Neural crest cell (in vitro differentiated cells): ENCODE measurements around the gene PLAU. TPM values are rescaled to one million over a fixed set of nuclear protein-coding genes. Genes with fewer than 3 reads are reported as not detected.

Source experiments
- DNase-seq: peaks from one replicate; pipeline ENCODE4 v3.0.0; 2021; ENCODE audit warnings: low read depth, mixed read lengths, low spot score
- H3K27ac Mint-ChIP-seq: one replicate; pipeline ENCODE4 v1.8.0; 2021; ENCODE audit warnings: mild to moderate bottlenecking, mixed read lengths; ENCODE audit not compliant: unreplicated experiment
- H3K27me3 Mint-ChIP-seq: 2 replicates; pipeline ENCODE4 v1.8.0; 2021; ENCODE audit warnings: low read depth, mild to moderate bottlenecking, mixed read lengths
- H3K36me3 Mint-ChIP-seq: 2 replicates; pipeline ENCODE4 v1.8.0; 2021; ENCODE audit warnings: low read depth, mild to moderate bottlenecking, mixed read lengths
- H3K4me1 Mint-ChIP-seq: 2 replicates; pipeline ENCODE4 v1.8.0; 2021; ENCODE audit warnings: mixed read lengths
- H3K4me3 Mint-ChIP-seq: one replicate; pipeline ENCODE4 v1.8.0; 2021; ENCODE audit warnings: mild to moderate bottlenecking, mixed read lengths
- H3K9me3 Mint-ChIP-seq: 2 replicates; pipeline ENCODE4 v1.8.0; 2021; ENCODE audit warnings: mixed read lengths
- CTCF ChIP-seq: fragments of 200-600 bp; sonication (generic); conservative IDR thresholded peaks from 2 replicates; pipeline ENCODE4 v1.5.0; 2021; ENCODE audit warnings: antibody characterized with exemption, mild to moderate bottlenecking
- total RNA-seq: library from RNA; stranded (reverse); gene quantifications from 2 replicates; pipeline ENCODE4 v1.2.1, GENCODE V29; 2021

PLAU gene
- total RNA-seq, 1 donor from 2014 or later, result 3.5 TPM

- Mint-ChIP-seq H3K4me3 (no peak overlapping the region), H3K36me3 (no peaks in the 10 kb centered on the region), H3K4me1 (peaks cover 11% of the 10 kb centered on the region), H3K27me3 (peaks cover 18% of the 10 kb centered on the region), H3K27ac (no peak overlapping the region), H3K9me3 (no peaks in the 10 kb centered on the region)
- TF ChIP-seq CTCF, result no peak
- DNase-seq, result no peak
These were observed 32.6 kb upstream of the PLAU start for GRCh38 chr10:73878365-73878764.

GRCh38 chr10:73879296-73880173 is 31.4 kb upstream of the PLAU start:
- Mint-ChIP-seq H3K36me3 (no peaks in the 10 kb centered on the region), H3K4me3 (peak overlapping the region; percentile 23), H3K4me1 (peaks cover 11% of the 10 kb centered on the region), H3K27ac (peak overlapping the region; percentile 70), H3K27me3 (peaks cover 18% of the 10 kb centered on the region), H3K9me3 (no peaks in the 10 kb centered on the region)
- peak; percentile 98 for TF ChIP-seq CTCF
- peak; percentile 80 for DNase-seq

GRCh38 chr10:73881221-73881919 is 29.6 kb upstream of the PLAU start:
- no peaks in the 10 kb centered on the region for H3K36me3 Mint-ChIP-seq
- H3K27ac Mint-ChIP-seq, result no peak overlapping the region
- TF ChIP-seq CTCF, result no peak
- H3K4me3 Mint-ChIP-seq, result no peak overlapping the region
- DNase-seq, result no peak
- peaks cover 13% of the 10 kb centered on the region for H3K27me3 Mint-ChIP-seq
- peaks cover 8% of the 10 kb centered on the region for H3K4me1 Mint-ChIP-seq
- H3K9me3 Mint-ChIP-seq, result no peaks in the 10 kb centered on the region

GRCh38 chr10:73884017-73884416 is 26.9 kb upstream of the PLAU start:
- no peak for DNase-seq
- Mint-ChIP-seq H3K27ac (no peak overlapping the region), H3K4me3 (no peak overlapping the region), H3K36me3 (no peaks in the 10 kb centered on the region), H3K4me1 (peaks cover 17% of the 10 kb centered on the region), H3K27me3 (no peaks in the 10 kb centered on the region), H3K9me3 (no peaks in the 10 kb centered on the region)
- TF ChIP-seq CTCF, result no peak

GRCh38 chr10:73886085-73886529 is 24.8 kb upstream of the PLAU start:
- no peaks in the 10 kb centered on the region for H3K9me3 Mint-ChIP-seq
- H3K27ac Mint-ChIP-seq, result no peak overlapping the region

More at GRCh38 chr10:73886085-73886529, 24.8 kb upstream of the PLAU start:
- Mint-ChIP-seq H3K4me1 (peaks cover 10% of the 10 kb centered on the region), H3K36me3 (no peaks in the 10 kb centered on the region), H3K27me3 (no peaks in the 10 kb centered on the region), H3K4me3 (no peak overlapping the region)
- DNase-seq, result peak; percentile 71
- TF ChIP-seq CTCF, result peak; percentile 93
